NCI-H82 treated with DMSO at 0.1 percent for 48 hours (cell line): Measurements from ENCODE around the gene METTL26.

Experiments used
- DNase-seq: peaks from one replicate; lab custom pipeline; 2025; ENCODE audit not compliant: unreplicated experiment; lab: John Stamatoyannopoulos, UW

Gene METTL26

GRCh38 chr16:625977-626765, 9.9 kb downstream of the METTL26 start:
- DNase-seq = no peak

GRCh38 chr16:625117-625976, 10.8 kb downstream of the METTL26 start:
- DNase-seq = no peak

- DNase-seq = no peak
Measured at GRCh38 chr16:624526-625070, 11.5 kb downstream of the METTL26 start.

GRCh38 chr16:622920-623280, 13.2 kb downstream of the METTL26 start:
- DNase-seq = no peak

GRCh38 chr16:621526-622105, 14.5 kb downstream of the METTL26 start:
- no peak for DNase-seq

- no peak for DNase-seq
Measured at GRCh38 chr16:620700-621525, 15.2 kb downstream of the METTL26 start.

- no peak for DNase-seq
Measured at GRCh38 chr16:619476-620100, 16.5 kb downstream of the METTL26 start.

- no peak for DNase-seq
Measured at GRCh38 chr16:617855-618254, 18.2 kb downstream of the METTL26 start.

GRCh38 chr16:616733-617586, 19.1 kb downstream of the METTL26 start:
- DNase-seq = no peak

GRCh38 chr16:615122-615521, 21.0 kb downstream of the METTL26 start:
- no peak for DNase-seq

GRCh38 chr16:610513-611381, 25.4 kb downstream of the METTL26 start:
- no peak for DNase-seq

GRCh38 chr16:609984-610383, 26.1 kb downstream of the METTL26 start:
- DNase-seq = no peak

GRCh38 chr16:609316-609715, 26.8 kb downstream of the METTL26 start:
- DNase-seq = no peak

GRCh38 chr16:608019-608418, 28.1 kb downstream of the METTL26 start:
- no peak for DNase-seq

GRCh38 chr16:606656-607307, 29.3 kb downstream of the METTL26 start:
- peak; percentile 93 for DNase-seq

GRCh38 chr16:603933-604332, 32.2 kb downstream of the METTL26 start:
- no peak for DNase-seq

GRCh38 chr16:600781-601180, 35.3 kb downstream of the METTL26 start:
- DNase-seq = peak; percentile 20
